Endometrial microvascular endothelial cells (primary cell): ENCODE data around the gene SLC38A8. TPM values are rescaled to one million over a fixed set of nuclear protein-coding genes. Genes with fewer than 3 reads are reported as not detected.

Experiments used
- in situ Hi-C: cut with HindIII; loops from 2 replicates; pipeline ENCODE4 v1.10.0; 2017; ENCODE audit warnings: low sequenced_read_pairs, low pct_unique_long_range_greater_than_20kb; ENCODE audit errors: inconsistent ontology term
- total RNA-seq: library from RNA; depleted of rRNA; stranded (reverse); fragments of >200 nt; gene quantifications from one replicate; pipeline ENCODE4 v1.2.3, GENCODE V29; 2015; ENCODE audit errors: inconsistent ontology term

SLC38A8 gene
- total RNA-seq, 1 donor from 2014 or later: not detected

DNA sequence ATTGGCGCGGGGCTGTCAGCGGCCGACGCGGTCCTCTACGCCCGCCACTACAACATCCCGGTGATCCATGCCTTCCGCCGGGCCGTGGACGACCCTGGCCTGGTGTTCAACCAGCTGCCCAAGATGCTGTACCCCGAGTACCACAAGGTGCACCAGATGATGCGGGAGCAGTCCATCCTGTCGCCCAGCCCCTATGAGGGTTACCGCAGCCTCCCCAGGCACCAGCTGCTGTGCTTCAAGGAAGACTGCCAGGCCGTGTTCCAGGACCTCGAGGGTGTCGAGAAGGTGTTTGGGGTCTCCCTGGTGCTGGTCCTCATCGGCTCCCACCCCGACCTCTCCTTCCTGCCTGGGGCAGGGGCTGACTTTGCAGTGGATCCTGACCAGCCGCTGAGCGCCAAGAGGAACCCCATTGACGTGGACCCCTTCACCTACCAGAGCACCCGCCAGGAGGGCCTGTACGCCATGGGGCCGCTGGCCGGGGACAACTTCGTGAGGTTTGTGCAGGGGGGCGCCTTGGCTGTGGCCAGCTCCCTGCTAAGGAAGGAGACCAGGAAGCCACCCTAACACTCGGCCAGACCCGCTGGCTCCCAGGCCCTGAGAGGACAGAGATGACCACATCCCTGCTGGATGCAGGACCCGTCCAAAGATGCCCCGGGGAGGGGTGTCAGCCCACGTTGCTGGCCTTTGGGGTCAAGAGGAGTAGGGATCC lies 77.0 kb downstream of the SLC38A8 start:
- in situ Hi-C loops: no loop called here

DNA sequence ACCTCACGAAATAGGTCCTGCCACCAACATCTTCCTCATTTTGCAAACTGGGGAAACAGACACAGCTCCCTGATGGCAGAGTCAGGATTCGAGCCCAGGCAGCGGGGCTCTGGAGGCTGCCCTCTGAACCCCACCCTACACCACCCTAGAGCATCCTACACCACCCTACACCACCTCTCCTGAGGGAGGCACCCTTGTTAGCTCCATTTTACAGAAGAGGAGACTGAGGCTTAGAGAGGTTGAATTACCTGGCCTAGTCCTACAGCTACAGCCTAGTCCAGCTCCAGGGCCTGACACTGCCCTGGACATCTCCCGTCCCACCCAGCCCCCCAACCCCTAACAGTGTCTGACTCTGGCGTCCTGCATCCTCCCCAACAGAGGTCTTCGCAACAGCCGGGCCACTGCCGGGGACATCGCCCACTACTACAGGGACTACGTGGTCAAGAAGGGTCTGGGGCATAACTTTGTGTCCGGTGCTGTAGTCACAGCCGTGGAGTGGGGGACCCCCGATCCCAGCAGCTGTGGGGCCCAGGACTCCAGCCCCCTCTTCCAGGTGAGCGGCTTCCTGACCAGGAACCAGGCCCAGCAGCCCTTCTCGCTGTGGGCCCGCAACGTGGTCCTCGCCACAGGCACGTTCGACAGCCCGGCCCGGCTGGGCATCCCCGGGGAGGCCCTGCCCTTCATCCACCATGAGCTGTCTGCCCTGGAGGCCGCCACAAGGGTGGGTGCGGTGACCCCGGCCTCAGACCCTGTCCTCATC lies 77.7 kb downstream of the SLC38A8 start:
- in situ Hi-C loops: no loop called here

- in situ Hi-C loops: no loop called here
Observed at GRCh38 chr16:83963277-83964119, 79.1 kb downstream of the SLC38A8 start.

GRCh38 chr16:83961591-83961990 lies 81.0 kb downstream of the SLC38A8 start:
- in situ Hi-C loops: no loop called here

- in situ Hi-C loops: no loop called here
Observed at GRCh38 chr16:83960521-83961249, 81.9 kb downstream of the SLC38A8 start.

Other genes with a start within 250 kb of the SLC38A8 start
- gene HSBP1, start 234.8 kb downstream of the SLC38A8 start, total RNA-seq: 13.7 TPM
- 1.8 TPM for gene MLYCD, start 143.7 kb downstream of the SLC38A8 start, total RNA-seq
- 11.1 TPM for gene OSGIN1, start 89.6 kb downstream of the SLC38A8 start, total RNA-seq
- not detected for gene NECAB2, start 74.6 kb downstream of the SLC38A8 start, total RNA-seq
- 135 TPM for gene MBTPS1, start 74.1 kb upstream of the SLC38A8 start, total RNA-seq
- 20.6 TPM for gene HSDL1, start 102.4 kb upstream of the SLC38A8 start, total RNA-seq
- not detected for gene DNAAF1, start 102.5 kb upstream of the SLC38A8 start, total RNA-seq
- gene TAF1C, start 144.3 kb upstream of the SLC38A8 start, total RNA-seq: 51.9 TPM
- gene ADAD2, start 148.4 kb upstream of the SLC38A8 start, total RNA-seq: not detected
- not detected for gene KCNG4, start 197.2 kb upstream of the SLC38A8 start, total RNA-seq